IMR-90 (cell line): ENCODE measurements around the gene SNCG. TPM values are rescaled to one million over a fixed set of nuclear protein-coding genes. Genes with fewer than 3 reads are reported as not detected.

ENCODE experiments used
- ATAC-seq: fragments of 200-7000 bp; cut with Tn5 transposase; 2 replicates; pipeline ENCODE4 v1.9.1; 2020; ENCODE audit warnings: low read depth, mild to moderate bottlenecking, moderate library complexity
- BruUV-seq: library from RNA; stranded (reverse); fragments of 400-500 nt; replicated peaks from 2 replicates; lab custom pipeline; 2021; lab: Mats Ljungman, UMichigan
- CTCF ChIA-PET: fragments of 300-600 bp; formaldehyde crosslinking; extraction: SDS; loops from one replicate; lab custom pipeline; 2021; ENCODE audit warnings: antibody characterized with exemption; lab: Yijun Ruan, JAX
- POLR2A ChIA-PET: fragments of 300-600 bp; sonication (Branson Sonifier 250); formaldehyde crosslinking; loops from one replicate; lab custom pipeline; 2022; ENCODE audit warnings: antibody characterized with exemption; ENCODE audit not compliant: unreplicated experiment; lab: Charles Lee
- DNase-seq: peaks from one replicate; pipeline ENCODE4 v3.0.0; 2013
- H2AFZ ChIP-seq: replicated peaks from 2 replicates; pipeline ENCODE3; 2013; ENCODE audit warnings: low read length, mild to moderate bottlenecking; ENCODE audit not compliant: poor library complexity
- H2AK5ac ChIP-seq: 2 replicates; pipeline ENCODE4 v1.6.1; 2013; ENCODE audit warnings: low read depth, low read length, inconsistent platforms
- H2AK9ac ChIP-seq: replicated peaks from 2 replicates; pipeline ENCODE3; 2013; ENCODE audit warnings: mild to moderate bottlenecking, low read depth, low read length, moderate library complexity; ENCODE audit not compliant: poor library complexity
- H2BK120ac ChIP-seq: 2 replicates; pipeline ENCODE4 v1.6.1; 2013; ENCODE audit warnings: low read depth, low read length, inconsistent platforms
- H2BK15ac ChIP-seq: 3 replicates; pipeline ENCODE4 v1.6.1; 2013; ENCODE audit warnings: low read depth, low read length, inconsistent platforms
- H2BK20ac ChIP-seq: 2 replicates; pipeline ENCODE4 v1.6.1; 2013; ENCODE audit warnings: low read depth, mild to moderate bottlenecking, inconsistent platforms, low read length, moderate library complexity
- H2BK5ac ChIP-seq: 2 replicates; pipeline ENCODE4 v1.6.1; 2013; ENCODE audit warnings: mild to moderate bottlenecking, low read depth, low read length, inconsistent platforms; ENCODE audit not compliant: poor library complexity, severe bottlenecking
- H3K14ac ChIP-seq: replicated peaks from 2 replicates; pipeline ENCODE4 v1.6.1; 2013; ENCODE audit warnings: low read depth, low read length, inconsistent platforms
- H3K18ac ChIP-seq: 2 replicates; pipeline ENCODE4 v1.6.1; 2013; ENCODE audit warnings: low read depth, low read length, control low read depth
- H3K23ac ChIP-seq: 2 replicates; pipeline ENCODE4 v1.6.1; 2013; ENCODE audit warnings: low read depth, low read length, inconsistent platforms
- H3K27ac ChIP-seq: 2 replicates; pipeline ENCODE4 v1.5.1; 2013; ENCODE audit warnings: mild to moderate bottlenecking, control low read depth, low read length; ENCODE audit not compliant: insufficient read depth
- H3K27me3 ChIP-seq: 2 replicates; pipeline ENCODE4 v1.6.1; 2013; ENCODE audit warnings: low read length; ENCODE audit not compliant: control insufficient read depth, insufficient read depth
- H3K36me3 ChIP-seq: 2 replicates; pipeline ENCODE4 v1.6.1; 2013; ENCODE audit warnings: low read length, mixed read lengths; ENCODE audit not compliant: control insufficient read depth, insufficient read depth
- H3K4ac ChIP-seq: 2 replicates; pipeline ENCODE4 v1.6.1; 2013; ENCODE audit warnings: low read depth, low read length, inconsistent platforms
- H3K4me1 ChIP-seq: 2 replicates; pipeline ENCODE4 v1.6.1; 2013; ENCODE audit warnings: low read length, mixed read lengths; ENCODE audit not compliant: control insufficient read depth, insufficient read depth
- H3K4me2 ChIP-seq: 2 replicates; pipeline ENCODE4 v1.6.1; 2013; ENCODE audit warnings: low read depth, mild to moderate bottlenecking, control low read depth, low read length, moderate library complexity
- H3K4me3 ChIP-seq: 2 replicates; pipeline ENCODE4 v1.5.1; 2013; ENCODE audit warnings: low read depth, mild to moderate bottlenecking, control low read depth, low read length, moderate library complexity; ENCODE audit not compliant: insufficient read depth
- H3K56ac ChIP-seq: 2 replicates; pipeline ENCODE4 v1.6.1; 2013; ENCODE audit warnings: low read length, inconsistent platforms; ENCODE audit not compliant: insufficient read depth; ENCODE audit errors: extremely low read depth
- H3K79me1 ChIP-seq, 2 experiments: 2 replicates each; pipeline ENCODE4 v1.6.1; 2013; ENCODE audit warnings: low read length in 2 of 2, inconsistent platforms in 1 of 2, low read depth in 1 of 2
- H3K9ac ChIP-seq: 2 replicates; pipeline ENCODE4 v1.6.1; 2013; ENCODE audit warnings: low read depth, low read length, control low read depth
- H3K9me1 ChIP-seq: 2 replicates; pipeline ENCODE4 v1.6.1; 2013; ENCODE audit warnings: low read length, inconsistent platforms; ENCODE audit not compliant: insufficient read depth
- H3K9me3 ChIP-seq: 2 replicates; pipeline ENCODE4 v1.6.1; 2013; ENCODE audit warnings: low read length; ENCODE audit not compliant: control insufficient read depth, insufficient read depth
- H4K20me1 ChIP-seq: 2 replicates; pipeline ENCODE4 v1.6.1; 2013; ENCODE audit warnings: low read length, inconsistent platforms; ENCODE audit not compliant: insufficient read depth
- H4K5ac ChIP-seq: 2 replicates; pipeline ENCODE4 v1.6.1; 2013; ENCODE audit warnings: mild to moderate bottlenecking, low read depth, low read length, control low read depth
- H4K8ac ChIP-seq, 2 experiments: 2 replicates each; pipeline ENCODE4 v1.6.1; 2013; ENCODE audit warnings: low read depth in 2 of 2, low read length in 2 of 2, control low read depth in 1 of 2, inconsistent platforms in 1 of 2
- H4K91ac ChIP-seq: 2 replicates; pipeline ENCODE4 v1.6.1; 2013; ENCODE audit warnings: low read depth, low read length, inconsistent platforms; ENCODE audit not compliant: insufficient read depth
- BHLHE40 ChIP-seq: fragments of 150-350 bp; IDR thresholded peaks from 2 replicates; pipeline ENCODE4 v1.6.1; 2016; ENCODE audit warnings: mild to moderate bottlenecking, low read depth, low read length
- CEBPB ChIP-seq: IDR thresholded peaks from 2 replicates; pipeline ENCODE4 v1.6.1; 2012; ENCODE audit warnings: low read depth, low read length, improper control_type of control experiment
- CHD1 ChIP-seq: IDR thresholded peaks from 2 replicates; pipeline ENCODE4 v1.6.1; 2012; ENCODE audit warnings: low read depth, low read length, improper control_type of control experiment
- CTCF ChIP-seq: conservative IDR thresholded peaks from 2 replicates; pipeline ENCODE4 v1.5.1; 2012; ENCODE audit warnings: mild to moderate bottlenecking, low read depth, low read length, improper control_type of control experiment
- ELK1 ChIP-seq: fragments of 150-350 bp; IDR thresholded peaks from 2 replicates; pipeline ENCODE4 v1.6.1; 2016; ENCODE audit warnings: low read depth, mild to moderate bottlenecking, low read length, moderate library complexity, borderline replicate concordance
- FOS ChIP-seq: fragments of 150-350 bp; IDR thresholded peaks from 2 replicates; pipeline ENCODE4 v1.6.1; 2016; ENCODE audit warnings: low read depth, low read length
- MAZ ChIP-seq: IDR thresholded peaks from 2 replicates; pipeline ENCODE4 v1.6.1; 2012; ENCODE audit warnings: low read depth, mild to moderate bottlenecking, low read length, improper control_type of control experiment, moderate library complexity, borderline replicate concordance
- MXI1 ChIP-seq: IDR thresholded peaks from 2 replicates; pipeline ENCODE4 v1.6.1; 2012; ENCODE audit warnings: low read depth, mild to moderate bottlenecking, low read length, moderate library complexity, borderline replicate concordance
- NFE2L2 ChIP-seq: fragments of 150-350 bp; IDR thresholded peaks from 2 replicates; pipeline ENCODE4 v1.6.1; 2016; ENCODE audit warnings: low read depth, mild to moderate bottlenecking, low read length
- POLR2A ChIP-seq: IDR thresholded peaks from 2 replicates; pipeline ENCODE4 v1.6.1; 2012; ENCODE audit warnings: mild to moderate bottlenecking, low read depth, low read length
- RAD21 ChIP-seq: IDR thresholded peaks from 2 replicates; pipeline ENCODE4 v1.6.1; 2012; ENCODE audit warnings: low read length, improper control_type of control experiment
- RCOR1 ChIP-seq: IDR thresholded peaks from 2 replicates; pipeline ENCODE4 v1.6.1; 2012; ENCODE audit warnings: mild to moderate bottlenecking, low read length, improper control_type of control experiment; ENCODE audit not compliant: insufficient replicate concordance
- RFX5 ChIP-seq: IDR thresholded peaks from 2 replicates; pipeline ENCODE4 v1.8.0; 2012; ENCODE audit warnings: low read depth, mild to moderate bottlenecking, low read length, moderate library complexity
- SMC3 ChIP-seq: fragments of 150-350 bp; IDR thresholded peaks from 2 replicates; pipeline ENCODE4 v1.6.1; 2016; ENCODE audit warnings: low read depth, mild to moderate bottlenecking, antibody characterized with exemption, low read length, moderate library complexity
- WGBS, 2 experiments: methylation state at CpG; one replicate each; pipeline versions ENCODE4 v1.1.5 to v1.1.7; 2013; ENCODE audit warnings: missing lambda C conversion rate in 2 of 2; ENCODE audit not compliant: insufficient read length in 1 of 2; ENCODE audit errors: extremely low coverage in 2 of 2; 5-methylcytosine and 5-hydroxymethylcytosine counted together
- dilution Hi-C: fragments of 300-500 bp; cut with HindIII; formaldehyde crosslinking; loops from one replicate; pipeline ENCODE4 v1.14.3; 2018; ENCODE audit warnings: low sequenced_read_pairs; ENCODE audit not compliant: unreplicated experiment
- in situ Hi-C: fragments of 300-500 bp; cut with MboI; formaldehyde crosslinking; loops from 3 replicates; pipeline ENCODE4 v1.14.3; 2019; ENCODE audit warnings: low sequenced_read_pairs, inconsistent platforms, mixed read lengths
- intact Hi-C: fragments of 100-400 bp; cut with micrococcal nuclease; formaldehyde crosslinking; loops from 2 replicates; pipeline ENCODE4 v1.10.0; 2022
- polyA plus RNA-seq, 3 experiments: library from polyadenylated mRNA; depleted of rRNA; stranded (reverse); fragments of >200 nt; gene quantifications; 2 replicates each; pipeline ENCODE4 v1.2.3, GENCODE V29; 2012; ENCODE audit warnings: low replicate concordance in 1 of 3
- total RNA-seq: library from RNA; depleted of rRNA; stranded (reverse); fragments of >200 nt; gene quantifications from 2 replicates; pipeline ENCODE4 v1.2.3, GENCODE V29; 2012

SNCG gene
- total and polyA plus RNA-seq, 2 of the 4 experiments (the other 2 are of a cell fraction): 10.6 to 19.0 TPM

GRCh38 chr10:86960003-86960862, 1.8 kb downstream of the SNCG start:
- no peaks in the 10 kb centered on the region for H3K36me3 ChIP-seq
- dilution Hi-C loops (no loop called here), intact Hi-C loops (no loop called here), in situ Hi-C loops (no loop called here)
- H3K79me1 ChIP-seq: peaks cover 0 to 13% of the 10 kb centered on the region in 2 experiments; a peak in 1 of 4 replicates
- peak overlapping the region; percentile 89 to 96; a peak in 3 of 4 replicates for H4K8ac ChIP-seq
- no peak overlapping the region for H3K56ac ChIP-seq
- H2BK20ac ChIP-seq: peak overlapping the region; percentile 29; the same call in 1 of the 2 replicates
- H3K27me3 ChIP-seq: no peaks in the 10 kb centered on the region
- no TSS peak for BruUV-seq
- ChIA-PET CTCF (interaction anchor here (0.6 to 1.1 kb wide), 3 partner anchors 78 to 272 kb away, joined by 3 to 6 read pairs (median 3); no protein-coding TSS in a partner anchor), POLR2A (no interaction called here)
- H3K9me1 ChIP-seq: peaks cover 12% of the 10 kb centered on the region
- H2BK5ac ChIP-seq: peak overlapping the region; percentile 25
- peak overlapping the region; percentile 80; the same call in 2 of the 3 replicates for H2BK15ac ChIP-seq
- peak overlapping the region; percentile 92 for H2AFZ ChIP-seq
- peak overlapping the region; percentile 99 for H2AK9ac ChIP-seq
- peak overlapping the region; percentile 96; the same call in 1 of the 2 replicates for H4K91ac ChIP-seq
- no peaks in the 10 kb centered on the region for H3K9me3 ChIP-seq
- no peak overlapping the region for H3K18ac ChIP-seq
- no peak overlapping the region for H3K4me2 ChIP-seq
- peak overlapping the region; percentile 75 for H3K14ac ChIP-seq
- H3K4ac ChIP-seq: peak overlapping the region; percentile 97
- TF ChIP-seq BHLHE40 (peak; percentile 61; the same call in 1 of the 2 replicates), RAD21 (peak; percentile 85), ELK1 (no peak), CHD1 (no peak), NFE2L2 (no peak), CEBPB (no peak), RCOR1 (no peak), FOS (no peak), RFX5 (no peak), SMC3 (peak; percentile 63), MXI1 (no peak), CTCF (peak; percentile 86), POLR2A (no peak), MAZ (peak; percentile 89)
- H2AK5ac ChIP-seq: peak overlapping the region; percentile 98
- H3K4me1 ChIP-seq: peaks cover 14% of the 10 kb centered on the region
- H4K5ac ChIP-seq: peak overlapping the region; percentile 72; the same call in 1 of the 2 replicates
- peak overlapping the region; percentile 98 for H2BK120ac ChIP-seq
- whole genome bisulfite sequencing, 2 experiments: 88% methylated on average over 17 of the region's 37 CpGs; no CpG with 5 or more reads in 1 of the 2 experiments
- no peak overlapping the region; the same call in 1 of the 2 replicates for H3K27ac ChIP-seq
- H3K4me3 ChIP-seq: no peak overlapping the region
- H3K9ac ChIP-seq: no peak overlapping the region
- no peak overlapping the region for H3K23ac ChIP-seq
- ATAC-seq (peak; percentile 83), DNase-seq (peak; percentile 65)
- no peaks in the 10 kb centered on the region for H4K20me1 ChIP-seq
